ENCODE data around the gene RYR2.
"Not testable (repeated sequence)": the region's sequence is repeated elsewhere in the genome, so short reads cannot be mapped to it uniquely, and the experiment has no call there.

The RYR2 gene

DNA sequence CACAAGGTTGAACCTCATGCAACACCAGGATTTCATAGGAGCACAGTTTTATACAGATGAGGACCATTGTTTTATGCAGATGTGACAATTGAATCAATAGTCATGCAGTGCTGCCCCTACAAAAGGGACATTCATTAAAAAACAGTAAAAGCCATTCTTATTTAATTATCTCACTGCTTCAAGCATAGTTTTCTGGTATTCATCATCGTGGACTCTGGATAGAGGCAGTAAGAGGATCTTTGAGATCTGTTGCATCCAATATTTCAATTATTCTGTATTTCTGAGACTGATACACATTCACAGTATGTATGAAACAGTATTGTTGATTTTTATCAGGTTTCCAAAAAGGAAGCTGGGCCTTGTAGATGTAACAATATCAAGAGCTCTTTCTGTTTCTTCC is 237.6 kb downstream of the RYR2 start:
- no peak for DNase-seq

DNA sequence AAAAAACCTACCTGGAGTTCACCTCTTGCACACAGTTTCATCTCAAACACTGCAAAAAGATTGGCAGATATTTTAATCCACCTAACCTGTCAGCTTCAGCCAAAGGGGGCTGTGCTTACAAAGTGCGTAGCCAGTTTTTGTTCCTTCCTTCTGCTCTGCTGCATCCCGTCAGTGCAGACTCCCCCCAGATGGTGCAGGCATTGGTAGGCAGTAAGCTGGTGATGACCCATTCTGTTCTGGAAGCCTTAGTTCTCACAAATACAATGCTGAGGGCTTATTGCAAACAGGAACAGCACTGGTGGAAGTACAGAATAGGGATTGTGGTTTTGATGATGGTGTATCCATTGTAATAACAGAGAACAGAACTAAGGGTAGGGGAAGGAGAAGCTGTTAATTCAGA is 239.5 kb downstream of the RYR2 start:
- DNase-seq: no peak

DNA sequence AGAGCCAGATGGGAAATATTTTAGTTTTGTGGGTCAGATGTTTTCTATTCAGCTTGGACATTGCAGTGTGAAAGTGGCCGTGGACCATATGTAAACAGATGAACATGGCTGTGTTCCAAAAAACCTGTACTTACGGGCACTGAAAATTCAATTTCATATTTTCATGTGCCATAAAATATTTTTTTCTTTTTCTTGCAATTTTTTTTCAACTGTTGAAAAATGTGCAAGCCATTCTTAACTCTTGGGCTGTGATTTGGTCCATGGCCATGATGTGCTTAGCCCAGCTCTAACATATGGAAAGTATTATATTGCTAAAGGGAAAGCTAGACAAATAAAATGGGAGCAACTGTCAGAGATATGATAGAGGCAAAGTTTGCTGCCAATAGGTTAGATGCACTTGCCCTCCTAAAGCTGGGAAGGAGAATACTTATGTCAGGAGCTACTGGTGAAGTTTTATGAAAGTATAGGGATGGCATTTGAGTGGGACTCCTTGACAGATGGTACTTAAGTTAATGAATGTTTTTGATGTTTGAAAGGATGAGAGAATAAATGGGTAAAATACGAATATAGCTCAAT is 240.3 kb downstream of the RYR2 start:
- no peak for DNase-seq

DNA sequence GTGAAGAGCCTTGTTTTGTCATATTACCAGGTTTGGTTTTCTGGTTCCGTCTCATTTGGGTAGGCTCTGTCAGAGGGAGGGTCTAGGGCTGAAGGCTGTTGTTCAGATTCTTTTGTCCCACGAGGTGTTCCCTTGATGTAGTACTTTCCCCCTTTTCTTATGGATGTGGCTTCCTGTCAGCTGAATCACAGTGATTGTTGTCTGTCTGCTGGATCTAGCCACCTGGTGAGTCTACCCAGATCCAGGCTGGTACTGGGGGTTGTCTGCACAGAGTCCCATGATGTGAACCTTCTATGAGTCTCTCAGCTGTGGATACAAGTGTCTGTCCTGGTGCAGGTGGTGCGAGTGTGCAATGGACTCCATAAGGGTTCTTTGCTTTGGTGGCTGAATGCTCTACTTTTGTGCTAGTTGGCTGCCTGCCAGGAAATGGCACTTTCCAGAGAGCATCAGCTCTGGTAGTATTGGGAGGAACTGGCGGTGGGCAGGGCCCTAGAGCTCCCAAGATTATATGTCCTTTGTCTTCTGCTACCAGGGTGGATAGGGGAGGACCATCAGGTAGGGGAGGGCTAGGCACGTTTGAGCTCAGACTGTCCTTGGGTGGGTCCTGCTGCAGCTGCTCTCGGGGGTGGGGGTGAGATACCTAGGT is 246.0 kb downstream of the RYR2 start:
- no peak for DNase-seq

DNA sequence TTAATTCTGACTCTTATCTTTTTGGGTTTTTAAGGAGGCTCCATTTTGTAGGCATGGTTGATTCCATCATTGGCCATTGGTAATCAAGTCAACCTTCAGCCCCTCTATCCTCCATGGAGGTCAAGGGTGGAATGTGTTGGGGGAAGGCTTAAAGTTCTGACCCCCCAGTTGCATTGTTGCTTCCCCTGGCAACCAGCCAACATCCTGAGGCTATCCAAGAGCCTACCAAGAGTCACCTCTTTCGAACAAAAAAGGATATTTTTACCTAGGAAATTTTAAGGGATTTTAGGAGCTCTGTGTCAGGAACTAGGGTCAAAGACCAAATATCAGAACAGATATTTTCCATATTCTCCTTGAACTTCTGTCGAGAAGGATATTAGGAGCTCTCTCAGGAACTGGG is 251.8 kb downstream of the RYR2 start:
- DNase-seq: no peak

DNA sequence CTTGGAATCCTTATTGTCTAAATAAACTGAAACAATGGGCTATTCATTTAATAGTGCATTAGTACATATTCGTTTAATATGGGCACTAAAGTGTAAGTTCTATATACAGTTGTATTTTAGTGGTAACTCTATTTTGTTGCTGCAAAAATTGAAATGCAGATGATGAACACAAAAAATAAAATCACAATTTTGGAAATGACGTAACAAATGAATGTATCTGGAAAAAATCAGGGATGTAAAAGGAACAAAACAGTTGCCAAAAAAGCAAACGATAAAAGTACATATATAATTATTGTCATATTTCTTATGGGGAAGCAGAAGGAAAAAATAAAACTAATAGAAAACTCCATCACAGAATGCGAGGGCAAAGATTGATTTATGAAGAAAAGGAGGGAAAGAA is 254.9 kb downstream of the RYR2 start:
- DNase-seq: no peak

DNA sequence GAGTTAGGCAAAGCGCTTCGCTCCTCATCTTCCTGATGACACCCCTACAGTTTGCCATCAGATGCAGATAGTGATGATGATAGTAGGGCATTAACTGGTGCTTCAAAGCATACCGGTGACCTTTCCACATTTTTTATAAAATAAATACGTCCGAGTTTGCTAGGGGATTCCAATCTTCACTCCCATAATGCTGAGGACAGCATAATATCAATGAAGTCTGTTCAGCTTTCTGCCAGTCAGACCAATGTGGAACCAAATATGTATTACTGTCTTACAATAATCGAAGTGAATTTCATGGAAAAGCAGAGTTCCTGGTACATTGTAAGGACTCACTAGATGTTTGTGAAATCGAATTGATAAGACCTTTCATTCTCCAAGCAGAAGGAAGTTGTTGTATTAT is 258.7 kb downstream of the RYR2 start:
- no peak for DNase-seq

DNA sequence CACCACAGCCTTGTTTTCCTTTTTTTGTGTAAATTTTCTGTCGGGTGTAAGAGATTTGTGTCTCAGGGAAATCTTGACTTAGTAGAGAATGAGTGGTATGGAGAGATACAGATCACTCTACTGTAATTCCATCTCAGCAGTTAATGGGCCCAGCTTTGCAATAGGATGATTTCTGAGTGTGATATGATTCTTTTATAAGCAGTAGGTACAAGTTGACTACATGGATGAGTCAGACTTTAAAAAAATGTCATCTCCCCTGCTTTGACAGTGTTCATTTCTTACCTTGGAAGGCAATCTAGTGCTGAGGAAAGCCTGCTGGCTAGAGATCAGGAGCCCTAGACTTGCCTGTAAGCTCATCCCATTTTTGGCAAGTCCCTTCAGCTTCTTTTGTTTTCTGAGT is 261.9 kb downstream of the RYR2 start:
- DNase-seq: no peak

DNA sequence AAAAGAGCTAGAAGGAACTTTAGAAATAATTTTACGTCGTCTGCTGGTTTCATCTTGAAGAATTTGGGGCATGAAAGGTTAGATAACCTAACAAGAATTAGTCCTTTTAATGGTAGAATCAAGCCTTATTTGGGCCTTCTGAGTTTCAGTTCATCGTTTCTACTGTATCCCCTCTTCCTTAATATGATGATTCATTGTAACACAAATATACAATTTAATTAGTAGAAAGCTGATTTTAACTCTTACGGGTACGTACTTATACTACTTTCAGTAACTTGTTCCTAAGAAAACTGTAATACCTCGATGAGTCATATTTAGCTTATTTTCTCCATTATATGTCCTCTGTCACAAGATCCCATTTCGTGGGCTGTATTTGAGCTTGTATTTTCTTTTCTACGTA is 264.7 kb downstream of the RYR2 start:
- no peak for DNase-seq

DNA sequence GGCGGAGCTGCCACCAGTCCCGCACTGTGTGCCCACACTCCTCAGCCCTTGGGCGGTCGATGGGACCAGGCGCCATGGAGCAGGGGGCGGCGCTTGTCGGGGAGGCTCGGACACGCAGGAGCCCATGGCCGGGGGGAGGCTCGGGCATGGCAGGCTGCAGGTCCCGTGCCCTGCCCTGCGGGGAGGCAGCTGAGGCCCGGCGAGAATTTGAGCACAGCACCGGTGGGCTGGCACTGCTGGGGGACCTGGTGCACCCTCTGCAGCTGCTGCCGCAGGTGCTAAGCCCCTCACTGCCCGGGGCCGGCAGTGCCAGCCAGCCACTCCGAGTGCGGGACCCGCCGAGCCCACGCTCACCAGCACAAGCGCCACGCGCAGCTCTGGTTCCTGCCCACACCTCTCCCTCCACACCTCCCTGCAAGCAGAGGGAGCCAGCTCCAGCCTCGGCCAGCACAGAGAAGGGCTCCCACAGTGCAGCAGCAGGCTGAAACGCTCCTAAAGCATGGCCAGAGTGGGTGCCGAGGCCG is 267.7 kb downstream of the RYR2 start:
- no peak for DNase-seq

DNA sequence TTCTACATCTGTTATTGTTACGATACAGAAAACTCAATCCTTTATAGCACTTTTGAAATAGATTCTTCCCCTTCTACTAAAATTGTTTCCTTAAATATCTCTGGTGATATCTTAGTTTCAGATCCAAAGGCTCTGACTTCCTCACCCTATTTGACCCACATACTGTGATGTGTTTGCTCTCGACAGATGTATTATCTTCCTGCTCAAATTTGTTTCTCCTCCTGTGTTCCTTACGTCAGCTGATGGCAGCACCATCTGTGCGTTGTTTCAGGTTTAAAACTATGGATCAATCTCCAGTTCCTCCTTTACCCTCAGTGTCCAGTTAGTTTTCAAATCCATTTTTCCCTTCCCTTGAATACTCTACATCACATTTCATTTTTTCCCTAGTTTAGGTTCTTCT is 274.4 kb downstream of the RYR2 start:
- DNase-seq: no peak

DNA sequence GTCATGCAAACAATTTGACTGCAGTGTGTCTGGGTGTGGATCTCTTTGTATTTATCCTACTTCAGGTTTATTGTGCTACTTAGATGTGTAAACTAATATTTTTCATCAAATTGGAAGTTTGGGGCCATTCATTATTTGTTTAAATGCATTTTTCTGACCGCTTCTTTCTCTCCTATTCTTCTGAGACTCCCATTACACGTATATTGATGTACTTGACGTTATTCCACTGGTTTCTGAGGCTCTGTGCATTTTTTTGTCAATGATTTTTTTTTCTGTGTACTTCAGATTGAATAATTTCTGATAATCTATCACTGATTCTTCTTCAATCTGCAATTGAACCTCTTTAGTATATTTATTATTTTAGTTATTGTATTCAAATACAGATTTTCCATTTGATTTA is 276.8 kb downstream of the RYR2 start:
- no peak for DNase-seq

DNA sequence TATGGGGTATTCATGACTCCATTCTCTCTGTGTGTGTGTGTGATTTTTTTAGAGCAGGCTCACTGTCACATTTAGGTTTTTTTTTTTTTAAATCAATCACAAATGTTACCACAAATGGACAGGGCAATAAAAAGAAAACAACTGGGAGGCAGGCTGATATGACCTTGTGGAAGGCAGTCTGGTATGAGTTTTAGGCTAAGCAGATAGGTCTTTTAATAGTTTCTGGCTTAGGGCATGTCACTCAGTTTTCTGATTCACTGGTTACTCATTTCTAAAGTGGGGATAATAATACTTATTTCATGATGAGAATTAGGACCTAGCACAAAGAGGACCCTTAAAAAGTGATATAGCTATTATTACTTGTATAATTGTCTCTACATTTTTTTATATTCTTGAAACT is 278.9 kb downstream of the RYR2 start:
- DNase-seq: no peak

DNA sequence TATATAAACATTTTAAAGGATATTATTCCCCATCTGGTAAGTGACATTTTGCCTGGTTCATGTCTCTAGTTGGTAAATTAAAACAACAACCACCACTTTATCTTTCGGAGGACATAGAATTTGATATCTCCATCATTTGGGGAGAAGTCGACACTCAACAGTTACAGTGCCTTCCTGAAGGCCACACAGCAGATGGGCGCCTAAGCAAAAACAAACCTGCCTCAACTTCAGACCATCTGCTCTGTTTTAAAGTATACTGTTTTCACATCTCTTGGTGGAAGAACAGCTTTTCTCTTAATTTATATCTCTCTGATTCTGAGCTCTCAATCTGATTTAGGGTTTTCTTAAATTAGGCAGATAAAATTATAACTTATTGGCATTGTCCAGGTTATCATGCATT is 282.2 kb downstream of the RYR2 start:
- DNase-seq: no peak

DNA sequence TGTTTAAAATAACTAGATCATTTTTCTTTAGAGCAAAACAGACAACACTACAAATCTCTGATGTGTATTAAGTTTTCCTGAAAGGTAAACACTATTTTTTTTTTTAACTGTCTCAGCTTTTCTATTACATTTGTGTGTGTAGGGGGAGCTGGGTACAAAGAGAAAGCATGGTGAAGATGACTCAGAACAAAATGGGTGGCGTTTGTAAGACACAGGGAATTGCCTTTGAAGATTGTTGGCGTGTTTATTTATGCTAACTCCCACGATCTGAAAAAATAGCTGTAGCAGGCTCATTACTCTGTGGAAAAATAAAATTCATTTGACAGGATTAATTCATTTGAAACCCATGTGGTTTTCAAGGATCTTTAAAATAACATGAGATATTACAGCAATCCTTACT is 285.1 kb downstream of the RYR2 start:
- no peak for DNase-seq

DNA sequence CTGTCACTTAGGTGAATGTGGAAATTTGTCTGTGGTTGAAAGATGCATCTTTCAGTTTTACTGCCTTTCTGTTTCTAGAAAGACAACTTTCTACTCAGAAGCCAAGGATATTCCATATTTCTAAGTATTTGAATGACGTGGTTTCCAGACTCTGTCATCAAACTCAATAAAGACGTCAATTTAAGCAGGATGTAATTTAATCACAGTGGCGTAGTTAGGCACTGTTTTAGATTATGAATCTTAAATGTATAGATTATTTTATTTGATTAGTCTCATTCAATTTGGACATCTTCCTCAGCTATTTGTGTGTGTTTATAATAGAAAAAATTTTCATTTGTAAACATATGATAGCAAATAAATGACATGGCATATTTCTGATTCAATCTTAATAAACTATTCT is 298.9 kb downstream of the RYR2 start:
- no peak for DNase-seq

DNA sequence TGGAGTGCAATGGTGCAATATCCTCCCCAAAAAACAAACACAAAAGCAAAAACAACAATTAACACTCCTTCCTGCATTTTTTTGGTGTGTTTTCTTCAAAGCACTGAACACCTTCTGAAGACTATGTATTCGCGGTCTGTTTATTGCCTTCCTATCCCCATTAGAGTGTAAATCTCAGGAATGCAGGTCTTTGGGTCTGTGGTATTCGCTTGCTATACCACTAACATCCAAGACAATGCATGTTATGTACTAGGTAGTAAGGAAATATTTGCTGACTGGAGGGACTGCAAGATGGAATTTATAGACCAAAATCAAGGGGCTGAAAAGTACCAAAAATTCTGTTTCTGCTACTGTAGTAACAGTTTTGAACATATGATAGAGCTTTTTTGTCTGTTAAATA is 299.4 kb downstream of the RYR2 start:
- no peak for DNase-seq

DNA sequence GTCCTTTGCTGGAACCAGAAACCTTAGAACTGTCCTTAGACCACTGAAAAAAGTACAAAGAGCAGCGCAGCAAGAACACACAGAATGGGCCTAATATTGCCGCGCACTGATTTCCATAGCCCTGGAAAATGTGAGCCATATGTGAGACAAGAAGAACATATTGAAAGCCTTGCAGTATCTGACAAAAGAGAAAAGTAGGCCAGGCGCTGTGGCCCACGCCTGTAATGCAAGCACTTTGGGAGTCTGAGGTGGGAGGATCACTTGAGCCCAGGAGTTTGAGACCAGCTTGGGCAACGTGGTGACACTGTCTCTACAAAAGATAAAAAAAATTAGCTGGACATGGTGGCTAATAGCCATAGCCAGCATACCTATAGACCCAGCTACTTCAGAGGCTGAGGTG is 300.7 kb downstream of the RYR2 start:
- DNase-seq: no peak

DNA sequence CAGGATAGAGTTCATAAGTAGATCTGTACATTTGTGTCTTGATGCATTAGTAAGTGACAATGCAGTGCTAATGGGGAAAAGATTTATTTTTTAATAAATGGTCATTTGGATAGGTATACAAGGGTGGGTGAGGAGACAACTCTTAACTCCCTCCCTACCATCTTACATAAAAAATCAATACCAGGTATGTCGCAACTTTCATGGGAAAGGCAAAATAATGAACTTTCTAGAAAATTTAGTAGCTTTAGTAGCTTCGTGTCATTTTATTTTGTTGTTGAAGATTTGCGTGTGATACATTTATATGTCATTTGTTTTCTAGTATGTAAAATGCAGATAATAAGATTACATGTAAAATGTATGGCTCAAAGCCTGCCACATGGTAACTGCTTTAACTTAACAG is 310.8 kb downstream of the RYR2 start:
- no peak for DNase-seq

DNA sequence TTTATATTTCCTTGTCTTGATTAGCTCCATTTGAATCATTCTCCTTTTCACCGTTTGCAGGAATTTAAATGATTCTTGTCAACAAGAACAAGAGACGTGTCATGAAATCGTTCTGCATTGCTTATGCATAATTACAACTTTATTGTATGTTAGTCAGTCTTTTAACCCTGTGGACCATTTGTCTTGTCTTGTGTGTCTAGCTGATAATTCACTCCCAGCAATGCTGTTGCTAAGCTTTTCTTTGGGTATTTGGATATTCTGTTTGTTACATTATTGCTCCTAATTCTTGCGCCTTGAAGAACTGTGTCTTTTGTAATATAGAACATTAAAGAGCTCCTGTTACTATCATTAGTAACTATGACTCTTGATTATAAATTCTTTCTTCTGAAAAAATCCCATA is 311.9 kb downstream of the RYR2 start:
- no peak for DNase-seq

DNA sequence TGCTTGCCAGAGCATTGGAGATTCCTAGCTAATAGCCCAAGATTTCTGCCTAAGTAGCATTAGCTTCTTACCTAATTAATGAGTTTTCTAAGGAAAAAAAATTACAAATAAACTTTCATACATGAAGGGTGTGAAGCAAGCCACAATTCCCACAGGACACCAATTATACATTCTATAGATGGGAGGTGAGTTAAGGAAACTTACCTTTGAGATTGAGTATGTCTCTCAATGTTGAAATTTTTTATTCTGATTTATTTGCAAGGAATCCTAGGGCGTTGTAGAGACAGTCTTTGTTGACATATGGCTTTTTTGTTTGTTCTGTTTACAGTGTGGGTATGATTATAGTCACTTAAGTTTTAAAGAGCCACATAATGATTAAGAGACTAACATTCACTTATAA is 313.0 kb downstream of the RYR2 start:
- no peak for DNase-seq

DNA sequence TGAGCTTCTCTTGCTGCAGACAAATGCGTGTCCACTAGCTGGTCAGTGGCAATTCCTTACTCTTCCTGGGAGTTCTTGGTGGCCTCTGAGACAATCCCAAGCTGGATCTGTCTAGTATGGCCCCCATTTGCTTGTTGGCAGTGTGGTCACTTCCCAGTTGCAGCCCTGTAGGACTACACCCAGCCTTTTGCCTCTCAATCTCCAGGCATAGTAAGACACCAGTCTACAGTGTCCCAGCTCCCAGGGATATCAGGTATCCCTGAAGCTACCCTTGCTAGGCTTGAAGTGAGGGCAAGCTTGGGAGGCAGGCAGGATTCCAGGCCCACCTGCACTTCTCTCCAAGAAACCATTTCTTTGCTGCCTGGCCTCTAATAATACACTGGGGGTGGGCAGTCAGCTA is 316.6 kb downstream of the RYR2 start:
- no peak for DNase-seq

DNA sequence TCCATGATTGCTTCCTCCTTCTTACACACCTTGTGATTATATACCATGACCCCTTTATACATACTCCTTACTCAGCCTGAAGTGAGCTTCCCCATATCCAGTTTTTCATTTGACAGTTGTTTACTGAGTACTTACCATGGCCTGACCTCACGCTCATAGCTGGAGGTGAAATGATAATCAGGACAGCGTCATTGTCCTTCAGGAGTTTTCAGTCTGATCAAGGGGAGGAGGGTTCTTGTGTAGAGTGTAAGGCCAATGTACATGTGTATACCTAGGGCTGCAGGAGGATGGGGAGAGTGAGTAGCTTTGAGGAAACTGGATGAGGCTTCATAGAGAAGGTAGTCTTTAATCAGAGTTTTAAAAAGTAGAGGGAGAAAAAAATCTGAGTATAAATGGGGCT is 325.8 kb downstream of the RYR2 start:
- no peak for DNase-seq

DNA sequence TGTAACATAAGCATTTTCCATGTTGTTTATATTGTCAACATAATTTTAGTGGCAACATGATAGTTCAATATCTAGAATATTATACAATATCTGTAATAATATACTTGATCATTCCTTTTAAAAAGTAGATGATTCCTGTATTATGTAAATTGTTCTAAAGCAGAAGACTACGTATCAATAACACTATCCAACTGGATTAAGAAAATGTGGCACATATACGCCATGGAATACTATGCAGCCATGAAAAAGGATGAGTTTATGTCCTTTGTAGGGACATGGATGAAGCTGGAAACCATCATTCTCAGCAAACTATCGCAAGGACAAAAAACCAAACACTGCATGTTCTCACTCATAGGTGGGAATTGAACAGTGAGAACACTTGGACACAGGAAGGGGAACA is 329.5 kb downstream of the RYR2 start:
- DNase-seq: not testable (repeated sequence)

DNA sequence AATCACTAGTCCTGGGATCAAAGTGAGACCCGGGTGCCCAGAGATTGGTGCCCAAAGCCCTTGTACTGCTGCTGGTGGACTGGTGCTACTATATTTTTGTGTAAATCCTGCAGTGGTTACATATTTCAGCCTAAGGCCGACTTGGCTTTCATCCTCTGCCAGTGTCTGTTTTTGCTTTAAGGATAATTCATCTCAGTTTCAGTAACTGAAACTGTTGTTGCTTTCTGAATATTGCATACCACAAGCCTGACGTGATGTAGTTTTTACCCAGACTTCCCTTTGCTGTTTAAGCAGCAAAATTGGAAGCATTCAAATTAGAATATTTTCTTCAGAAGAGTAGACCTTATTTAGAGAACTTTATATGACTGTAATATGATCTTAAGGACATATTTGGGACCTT is 341.8 kb downstream of the RYR2 start:
- DNase-seq: no peak
